Omental fat pad (tissue), 4 donors: ENCODE results near the gene IFITM5. TPM values are rescaled to one million over a fixed set of nuclear protein-coding genes. Genes with fewer than 3 reads are reported as not detected.

ENCODE experiments used
- ATAC-seq: fragments of 150-250 bp; one replicate; pipeline ENCODE4 v1.9.1; 2016; ENCODE audit warnings: mild to moderate bottlenecking, moderate library complexity; ENCODE audit not compliant: low FRiP score
- DNase-seq: peaks from one replicate; pipeline ENCODE4 v3.0.0-alpha.2; 2019; ENCODE audit warnings: low spot score
- CTCF ChIP-seq, 3 donors: fragments of 450-650 bp; IDR thresholded peaks; one replicate each; pipeline ENCODE4 v1.5.1; 2016 to 2017; ENCODE audit warnings: antibody characterized with exemption in 3 of 3, mild to moderate bottlenecking in 3 of 3, moderate library complexity in 2 of 3
- total RNA-seq, 4 donors: library from RNA; depleted of rRNA; stranded (reverse); fragments of >200 nt; gene quantifications; one replicate each; pipeline ENCODE4 v1.1.0, GENCODE V29; 2016

The IFITM5 gene
- total RNA-seq, 4 donors from 2014 or later = not detected

- ATAC-seq (no peak), DNase-seq (no peak)
- no peak for TF ChIP-seq CTCF (IDR thresholded peaks at IDR 0.05)
Measured at GRCh38 chr11:257766-258493, 41.4 kb downstream of the IFITM5 start.

- ATAC-seq = no peak
- DNase-seq = no peak
- TF ChIP-seq CTCF (IDR thresholded peaks at IDR 0.05) = no peak
Measured at GRCh38 chr11:256952-257737, 42.2 kb downstream of the IFITM5 start.

GRCh38 chr11:255816-256215 lies 43.5 kb downstream of the IFITM5 start:
- ATAC-seq (no peak), DNase-seq (no peak)
- TF ChIP-seq CTCF (IDR thresholded peaks at IDR 0.05) = no peak

GRCh38 chr11:255176-255575 lies 44.1 kb downstream of the IFITM5 start:
- DNase-seq = no peak
- TF ChIP-seq CTCF (IDR thresholded peaks at IDR 0.05) = no peak
- no peak for ATAC-seq

GRCh38 chr11:253886-254270 lies 45.4 kb downstream of the IFITM5 start:
- DNase-seq (no peak), ATAC-seq (no peak)
- TF ChIP-seq CTCF (IDR thresholded peaks at IDR 0.05) = no peak

- no peak for TF ChIP-seq CTCF (IDR thresholded peaks at IDR 0.05)
- no peak for ATAC-seq
- no peak for DNase-seq
Measured at GRCh38 chr11:253160-253885, 46.0 kb downstream of the IFITM5 start.
